Large intestine (tissue), 3 donors: ENCODE data around the gene BCAS3. TPM values are rescaled to one million over a fixed set of nuclear protein-coding genes. Genes with fewer than 3 reads are reported as not detected.

ENCODE experiments used
- DNase-seq, 2 donors: peaks; one replicate each; pipeline versions ENCODE4 v3.0.0 to v3.0.0-alpha.2; 2013
- H3K27ac ChIP-seq: one replicate; pipeline ENCODE4 v1.5.1; 2013; ENCODE audit warnings: low read length
- H3K27me3 ChIP-seq: 2 replicates; pipeline ENCODE4 v1.6.1; 2013; ENCODE audit warnings: low read length; ENCODE audit not compliant: control insufficient read depth, insufficient read depth
- H3K36me3 ChIP-seq: 2 replicates; pipeline ENCODE4 v1.6.1; 2013; ENCODE audit warnings: low read length; ENCODE audit not compliant: control insufficient read depth, insufficient read depth
- H3K4me1 ChIP-seq: one replicate; pipeline ENCODE4 v1.6.1; 2013; ENCODE audit warnings: low read length; ENCODE audit not compliant: control insufficient read depth, insufficient read depth
- H3K4me3 ChIP-seq: one replicate; pipeline ENCODE4 v1.5.1; 2013; ENCODE audit warnings: low read length
- H3K9me3 ChIP-seq: one replicate; pipeline ENCODE4 v1.6.1; 2013; ENCODE audit warnings: mild to moderate bottlenecking, low read depth, low read length, moderate library complexity; ENCODE audit not compliant: control insufficient read depth
- WGBS: methylation state at CpG from one replicate; pipeline ENCODE4 v1.1.5; 2013; ENCODE audit warnings: low lambda C conversion rate; ENCODE audit not compliant: insufficient coverage; 5-methylcytosine and 5-hydroxymethylcytosine counted together
- polyA plus RNA-seq: library from polyadenylated mRNA; unstranded; fragments of 120-200 nt; gene quantifications from one replicate; pipeline ENCODE4 v1.2.1, GENCODE V29; 2013

The BCAS3 gene
- polyA plus RNA-seq, 1 donor = 9.7 TPM

DNA sequence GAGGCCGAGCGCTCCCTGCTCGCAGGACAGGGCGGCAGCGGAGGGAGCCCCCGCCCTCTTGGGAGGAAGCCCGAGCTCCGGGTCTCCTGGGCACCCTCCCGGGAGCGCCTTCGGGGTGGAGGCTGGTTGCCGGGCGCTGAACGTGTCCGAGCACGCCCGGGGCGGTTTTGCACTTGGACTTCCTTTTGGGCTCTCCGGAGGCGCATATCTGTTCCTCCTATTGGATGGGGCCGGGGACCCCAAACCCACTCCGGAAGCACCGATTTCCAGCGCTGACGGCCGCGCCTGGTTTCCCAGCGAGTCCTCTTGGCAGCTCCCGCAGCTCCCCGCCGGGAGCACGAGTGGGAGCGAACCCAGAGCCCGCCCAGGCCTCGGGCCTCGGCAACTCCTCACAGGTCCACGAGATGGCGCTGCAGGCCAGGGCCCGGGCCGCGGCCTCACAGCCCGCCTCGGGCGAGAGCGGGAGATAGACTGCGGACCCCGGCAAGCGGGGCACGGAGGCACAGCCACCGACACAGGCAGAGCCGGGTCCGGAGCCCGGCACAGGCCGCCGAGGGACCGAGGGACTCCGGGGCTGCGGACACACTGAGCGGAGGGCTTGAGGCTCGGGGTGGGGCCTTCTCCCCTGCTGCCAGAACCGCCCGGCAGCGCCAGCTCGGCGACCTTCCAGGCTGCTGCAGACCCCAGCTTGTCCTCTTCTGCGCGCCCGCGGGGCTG is 734.6 kb downstream of the BCAS3 start:
- no CpG with 5 or more reads among the region's 69 CpGs for WGBS

DNA sequence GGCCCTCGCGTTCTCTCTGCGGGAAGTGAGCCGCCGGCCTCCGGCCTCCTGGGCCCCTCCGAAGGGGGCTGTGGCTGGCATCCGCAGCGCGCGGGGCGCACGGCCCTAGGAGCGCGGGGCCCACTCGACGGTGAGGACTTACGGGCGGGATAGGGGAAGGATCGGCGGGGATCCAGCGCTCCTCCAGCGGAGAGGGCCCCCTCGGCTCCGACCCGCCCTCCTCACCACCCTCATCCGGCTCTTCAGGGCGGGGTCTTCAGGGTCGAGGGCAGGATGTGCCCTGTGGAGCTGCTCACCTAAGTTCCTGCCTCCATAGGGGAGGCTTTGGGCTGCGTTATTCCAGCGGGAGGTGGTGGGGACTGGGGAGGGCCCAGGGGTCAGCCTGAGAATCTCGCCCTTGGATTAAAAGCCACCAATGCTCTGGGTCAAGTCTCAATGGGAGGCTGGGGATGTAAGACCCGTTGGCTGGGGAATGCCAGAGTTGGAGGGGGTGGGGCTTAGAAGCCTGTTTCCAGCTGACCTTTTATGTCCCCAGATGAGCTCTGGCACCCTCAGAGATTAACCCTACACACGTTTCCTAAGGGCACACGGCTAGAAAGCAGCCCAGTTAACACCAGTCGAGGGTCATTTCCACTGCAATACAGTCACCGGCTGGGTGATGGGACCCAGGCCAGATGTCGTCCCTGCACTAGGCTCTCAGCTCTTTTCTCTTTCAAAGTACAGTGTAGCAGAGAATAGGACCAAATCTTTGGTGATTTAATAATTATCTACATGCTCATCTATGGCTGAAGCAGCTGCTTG is 735.4 kb downstream of the BCAS3 start:
- DNase-seq = no peak
- WGBS = 13% methylated on average over 3 of the region's 38 CpGs
- Histone ChIP-seq H3K4me3 (peak overlapping the region; percentile 39), H3K27ac (peak overlapping the region; percentile 21), H3K9me3 (peaks cover 14% of the 10 kb centered on the region), H3K4me1 (peaks cover 22% of the 10 kb centered on the region), H3K27me3 (peaks cover 52% of the 10 kb centered on the region), H3K36me3 (peaks cover 3% of the 10 kb centered on the region)

More for the DNA sequence above, 734.6 kb downstream of the BCAS3 start:
- peaks cover 17% of the 10 kb centered on the region for H3K9me3 ChIP-seq
- peak; percentile 68 to 80 for DNase-seq
- H3K27me3 ChIP-seq = peaks cover 60% of the 10 kb centered on the region
- peaks cover 22% of the 10 kb centered on the region for H3K4me1 ChIP-seq
- peaks cover 3% of the 10 kb centered on the region for H3K36me3 ChIP-seq
- H3K4me3 ChIP-seq = peak overlapping the region; percentile 39
- H3K27ac ChIP-seq = peak overlapping the region; percentile 39

DNA sequence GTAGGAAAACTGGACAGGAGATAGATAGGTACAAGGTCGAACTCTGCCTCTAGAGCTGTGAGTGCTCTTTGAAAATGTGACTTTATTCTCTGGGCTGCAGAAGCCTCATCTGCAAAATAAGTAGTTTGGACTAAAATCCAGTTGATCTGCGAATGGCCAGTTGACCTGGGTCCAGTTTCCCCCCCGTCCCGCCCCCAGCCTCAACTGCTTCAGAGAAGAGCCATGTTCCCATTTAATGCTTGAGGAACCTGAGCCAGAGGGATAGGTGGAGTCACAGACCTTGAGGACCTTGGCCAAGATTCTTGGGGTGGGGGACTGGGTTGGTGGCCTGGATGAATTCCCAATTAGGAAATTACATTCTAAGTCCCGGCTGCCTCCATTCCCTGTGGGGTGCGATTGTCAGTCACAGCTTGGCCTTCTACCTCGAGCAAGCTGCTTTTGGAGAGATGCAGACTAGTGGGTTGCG is 736.0 kb downstream of the BCAS3 start:
- Histone ChIP-seq H3K4me1 (peaks cover 19% of the 10 kb centered on the region), H3K27ac (no peak overlapping the region), H3K27me3 (peaks cover 46% of the 10 kb centered on the region), H3K9me3 (peaks cover 10% of the 10 kb centered on the region), H3K4me3 (no peak overlapping the region), H3K36me3 (no peaks in the 10 kb centered on the region)
- WGBS = no CpG with 5 or more reads among the region's 8 CpGs
- DNase-seq = peak in 1 of 2 donors; percentile 0

DNA sequence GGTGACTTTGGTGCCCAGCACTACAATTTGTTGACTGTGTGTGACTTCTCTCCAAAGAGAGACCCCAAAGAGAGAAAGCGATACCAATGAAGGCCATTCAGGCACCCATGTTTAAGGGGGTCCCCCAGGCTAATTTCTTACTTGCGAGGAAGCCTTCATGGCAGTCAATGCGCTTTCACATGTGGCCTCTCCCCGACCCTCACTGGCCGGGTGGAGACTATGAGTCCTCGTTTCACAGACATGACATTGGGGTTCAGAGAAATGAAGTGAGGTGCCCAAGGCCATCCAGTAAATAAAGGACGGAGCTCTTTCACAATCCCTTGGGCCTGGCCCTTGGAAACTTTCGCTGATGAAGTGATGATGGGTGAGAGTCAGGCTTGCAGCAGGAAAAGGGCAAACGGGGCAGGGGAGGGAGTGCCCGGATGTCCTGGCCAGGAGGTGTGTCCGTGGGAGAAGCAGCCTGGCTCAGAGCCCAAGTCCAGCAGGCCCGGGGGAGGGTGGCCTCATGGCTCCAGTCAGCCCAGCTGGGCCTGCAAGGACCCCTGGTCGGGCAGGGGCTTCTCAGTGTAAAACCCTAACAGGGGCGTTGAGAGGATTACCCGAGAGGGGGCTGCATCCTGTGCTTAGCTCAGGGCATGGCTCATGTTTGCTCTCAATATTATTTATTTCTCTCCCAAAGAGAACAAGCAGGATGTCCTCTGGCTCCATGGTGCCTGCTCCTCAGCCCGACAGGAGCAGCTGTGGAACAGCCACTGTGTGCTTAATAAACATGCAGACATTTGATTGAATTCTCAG is 736.7 kb downstream of the BCAS3 start:
- DNase-seq = peak in 1 of 2 donors; percentile 2
- Histone ChIP-seq H3K9me3 (peaks cover 10% of the 10 kb centered on the region), H3K4me3 (no peak overlapping the region), H3K27me3 (peaks cover 39% of the 10 kb centered on the region), H3K27ac (no peak overlapping the region), H3K36me3 (no peaks in the 10 kb centered on the region), H3K4me1 (peaks cover 16% of the 10 kb centered on the region)
- WGBS = no CpG with 5 or more reads among the region's 16 CpGs

DNA sequence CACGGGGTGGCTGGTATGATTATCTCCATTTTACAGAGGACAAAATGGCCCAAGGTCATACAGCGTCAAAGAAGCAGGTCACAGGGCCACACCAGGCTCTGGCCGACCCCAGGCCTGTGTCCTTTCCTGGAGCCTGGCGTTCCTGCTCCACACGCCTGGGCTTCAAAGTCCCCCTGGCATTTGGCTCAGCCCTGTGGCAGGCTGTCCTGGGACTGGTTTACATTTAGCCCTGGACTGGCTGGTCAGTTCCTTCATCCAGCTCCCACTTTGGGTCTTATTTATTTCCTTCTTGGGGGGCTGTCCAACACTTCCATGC is 737.2 kb downstream of the BCAS3 start:
- no CpG with 5 or more reads among the region's 5 CpGs for WGBS
- Histone ChIP-seq H3K27me3 (peaks cover 36% of the 10 kb centered on the region), H3K36me3 (no peaks in the 10 kb centered on the region), H3K9me3 (peaks cover 10% of the 10 kb centered on the region), H3K4me1 (peaks cover 14% of the 10 kb centered on the region), H3K4me3 (no peak overlapping the region), H3K27ac (no peak overlapping the region)
- DNase-seq = peak in 1 of 2 donors; percentile 1

DNA sequence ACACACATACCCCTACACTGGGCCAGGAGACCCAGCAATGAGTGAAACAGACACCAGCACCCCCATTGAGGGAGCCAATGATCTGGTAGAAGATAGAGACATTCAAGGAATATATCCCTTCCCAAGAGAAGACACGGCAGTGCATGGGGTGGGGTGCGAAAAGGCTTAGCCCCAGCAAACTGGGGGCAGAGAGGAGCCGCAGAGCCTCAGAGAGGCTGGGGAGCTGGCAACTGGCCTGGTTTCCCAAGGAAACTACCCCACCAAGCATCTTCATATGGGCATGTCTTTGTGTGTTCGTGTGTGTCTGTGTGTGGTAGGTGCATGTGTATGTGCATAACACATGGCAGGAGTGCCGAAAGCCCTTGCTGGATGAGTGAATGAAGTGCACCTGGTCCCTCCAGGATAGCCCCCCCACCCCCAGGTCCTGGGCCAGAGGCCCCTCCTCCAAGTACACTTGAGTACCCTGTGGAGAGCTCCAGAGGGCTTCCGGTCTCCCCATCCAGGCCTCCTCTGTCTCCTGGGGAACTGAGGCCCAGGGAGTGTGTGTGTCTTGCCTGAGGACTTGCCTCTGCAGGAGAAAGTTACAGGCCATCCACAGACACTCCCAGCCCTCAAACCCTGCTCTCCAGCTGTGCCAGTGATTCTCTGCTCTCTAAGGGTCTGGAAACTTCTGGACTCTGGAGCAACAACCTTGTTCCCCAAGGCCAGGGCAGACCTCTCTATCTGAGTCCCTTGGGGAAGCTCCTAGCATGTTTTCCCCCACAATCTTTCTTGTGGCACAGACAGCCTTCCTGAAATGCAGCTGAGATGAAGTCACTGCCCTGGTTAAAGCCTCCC is 737.9 kb downstream of the BCAS3 start:
- Histone ChIP-seq H3K9me3 (peaks cover 10% of the 10 kb centered on the region), H3K27ac (no peak overlapping the region), H3K27me3 (peaks cover 30% of the 10 kb centered on the region), H3K36me3 (no peaks in the 10 kb centered on the region), H3K4me1 (peaks cover 7% of the 10 kb centered on the region), H3K4me3 (no peak overlapping the region)
- peak in 1 of 2 donors; percentile 2 for DNase-seq
- WGBS = no CpG with 5 or more reads among the region's 6 CpGs

DNA sequence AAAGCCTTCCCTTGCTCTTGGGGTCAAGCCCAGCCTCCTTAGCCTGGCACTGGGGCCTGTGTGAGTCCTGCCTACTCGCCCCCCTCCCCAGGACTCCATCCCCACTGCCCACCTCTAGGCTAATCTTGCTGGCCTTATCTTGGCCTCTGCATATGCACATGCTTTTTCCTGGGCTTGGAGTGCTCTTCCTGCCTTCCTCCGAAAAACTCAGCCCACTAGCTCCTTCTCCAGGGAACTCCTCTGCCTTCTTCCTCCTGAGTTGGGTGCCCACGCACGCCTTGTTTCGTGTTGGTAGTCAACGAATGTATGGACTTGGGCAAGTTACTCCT is 738.5 kb downstream of the BCAS3 start:
- no CpG with 5 or more reads among the region's 6 CpGs for WGBS
- no peak overlapping the region for H3K4me3 ChIP-seq
- H3K4me1 ChIP-seq = peaks cover 4% of the 10 kb centered on the region
- no peaks in the 10 kb centered on the region for H3K36me3 ChIP-seq
- H3K27ac ChIP-seq = no peak overlapping the region
- peaks cover 7% of the 10 kb centered on the region for H3K9me3 ChIP-seq
- peaks cover 26% of the 10 kb centered on the region for H3K27me3 ChIP-seq
- DNase-seq = no peak

DNA sequence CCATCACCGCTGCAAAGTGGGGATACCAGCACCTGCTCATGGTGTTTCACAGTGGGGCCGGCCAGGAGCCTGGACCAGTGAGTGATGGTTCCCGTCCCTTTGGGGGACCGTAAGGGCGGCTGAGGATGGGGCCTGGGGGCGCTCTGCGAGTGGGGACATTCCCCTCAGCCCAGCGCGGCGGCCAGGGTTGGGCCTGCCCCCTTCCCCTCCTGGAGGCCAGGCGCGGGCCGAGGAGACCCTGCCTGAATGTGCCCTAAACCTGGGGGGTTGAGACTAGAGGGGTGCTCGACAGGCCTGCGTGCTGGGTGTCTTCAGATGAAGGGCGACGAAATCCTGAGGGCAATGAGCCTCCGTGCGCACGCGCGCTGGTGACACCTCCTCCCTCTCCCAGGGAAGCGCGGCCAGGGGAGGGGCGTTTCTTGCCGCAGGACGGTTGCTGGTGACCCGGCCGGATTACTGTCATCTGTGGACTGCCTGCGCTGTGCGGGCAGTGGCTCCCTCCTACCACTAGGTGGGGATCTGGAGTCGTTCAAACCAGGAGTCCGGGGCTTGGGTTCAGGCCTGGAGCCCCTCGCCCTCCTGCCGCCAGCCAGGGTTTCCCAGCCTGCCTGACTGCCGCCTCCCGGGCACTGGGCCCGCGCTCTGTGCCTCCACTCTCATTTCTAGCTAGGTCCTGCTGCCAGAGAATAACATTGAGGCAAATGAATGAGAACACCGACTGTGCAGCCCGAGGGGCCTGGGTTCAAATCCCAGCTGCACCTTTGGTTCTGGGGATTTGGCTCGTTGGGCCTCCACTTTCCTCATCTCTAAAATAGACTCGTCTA is 739.1 kb downstream of the BCAS3 start:
- no CpG with 5 or more reads among the region's 43 CpGs for WGBS
- Histone ChIP-seq H3K36me3 (no peaks in the 10 kb centered on the region), H3K4me3 (peak overlapping the region; percentile 26), H3K27ac (no peak overlapping the region), H3K27me3 (peaks cover 20% of the 10 kb centered on the region), H3K9me3 (peaks cover 2% of the 10 kb centered on the region), H3K4me1 (peaks cover 4% of the 10 kb centered on the region)
- peak; percentile 63 to 72 for DNase-seq

DNA sequence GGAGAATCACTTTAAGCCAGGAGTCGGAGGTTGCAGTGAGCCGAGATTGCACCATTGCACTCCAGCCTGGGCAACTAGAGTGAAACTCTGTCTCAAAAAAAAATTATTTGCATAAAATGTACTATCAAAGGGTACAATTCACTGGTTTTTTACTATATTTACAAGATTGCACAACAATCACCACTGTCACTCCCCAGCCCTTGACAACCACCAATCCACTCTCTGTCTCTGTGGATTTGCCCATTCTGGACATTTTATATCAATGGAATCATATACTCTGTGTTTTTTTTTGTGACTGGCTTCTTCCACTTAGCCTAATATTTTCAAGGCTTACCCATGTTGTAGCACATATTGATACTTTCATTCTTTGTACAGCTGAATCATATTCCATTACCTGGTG is 740.8 kb downstream of the BCAS3 start:
- H3K27me3 ChIP-seq = peaks cover 3% of the 10 kb centered on the region
- no peak overlapping the region for H3K27ac ChIP-seq
- DNase-seq = no peak
- H3K4me1 ChIP-seq = peaks cover 4% of the 10 kb centered on the region
- H3K9me3 ChIP-seq = no peaks in the 10 kb centered on the region
- no peak overlapping the region for H3K4me3 ChIP-seq
- no CpG with 5 or more reads among the region's 2 CpGs for WGBS
- H3K36me3 ChIP-seq = no peaks in the 10 kb centered on the region
